GM23338 (cell line): ENCODE results near the gene RIC1.

Experiments used
- CTCF ChIP-seq, 2 experiments: fragments of 200-600 bp in 1 of 2; sonication (generic) in 1 of 2; conservative IDR thresholded peaks; 2 replicates each; pipeline versions ENCODE4 v1.5.1 to v1.6.1; 2016 to 2017; ENCODE audit warnings: antibody characterized with exemption in 2 of 2, low read depth in 2 of 2, mild to moderate bottlenecking in 2 of 2, moderate library complexity in 1 of 2
- EZH2 ChIP-seq: fragments of 200-600 bp; sonication (generic); IDR thresholded peaks from one replicate; pipeline ENCODE4 v1.8.0; 2017; ENCODE audit warnings: antibody characterized with exemption, mild to moderate bottlenecking, low read depth; ENCODE audit not compliant: unreplicated experiment
- POLR2AphosphoS5 ChIP-seq: IDR thresholded peaks from 2 replicates; pipeline ENCODE4 v1.6.1; 2016; ENCODE audit warnings: antibody characterized with exemption, low read depth

- no peak for TF ChIP-seq POLR2AphosphoS5
- no peak for TF ChIP-seq EZH2
- no peak for TF ChIP-seq CTCF (conservative IDR thresholded peaks at IDR 0.05; ENCODE audit: low read depth in 2 of 2)
These were observed 155.8 kb downstream of the RIC1 start for GRCh38 chr9:5784526-5785315.
